Stimulated activated CD4-positive, alpha-beta T cell treated with anti-CD3 and anti-CD28 coated beads, Interleukin-2, amount 100 ng/mL, for 4 hours (primary cell): ENCODE measurements around the gene PPP1R3F.

ENCODE experiments used
- DNase-seq: peaks from one replicate; pipeline ENCODE4 v3.0.0-alpha.2; 2020; ENCODE audit warnings: low read depth

Gene PPP1R3F

DNA sequence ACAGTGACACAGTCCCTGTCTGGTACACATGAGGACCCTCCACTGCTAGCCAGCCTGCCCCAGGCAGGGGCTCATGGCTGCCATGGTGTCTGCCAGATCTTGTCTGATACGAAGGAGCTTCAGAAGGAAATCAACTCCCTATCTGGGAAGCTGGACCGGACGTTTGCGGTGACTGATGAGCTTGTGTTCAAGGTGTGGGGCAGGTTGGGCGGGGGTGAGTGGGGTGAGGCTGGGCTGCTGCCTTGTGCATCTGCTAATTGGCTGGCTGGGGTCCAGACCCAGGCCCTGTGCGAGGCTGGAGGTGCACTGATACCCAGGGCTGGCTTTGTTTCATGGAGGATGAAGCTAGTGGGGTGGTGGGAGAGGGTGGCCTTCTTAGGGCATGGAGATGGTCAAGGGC lies 20.5 kb upstream of the PPP1R3F start:
- no peak for DNase-seq

DNA sequence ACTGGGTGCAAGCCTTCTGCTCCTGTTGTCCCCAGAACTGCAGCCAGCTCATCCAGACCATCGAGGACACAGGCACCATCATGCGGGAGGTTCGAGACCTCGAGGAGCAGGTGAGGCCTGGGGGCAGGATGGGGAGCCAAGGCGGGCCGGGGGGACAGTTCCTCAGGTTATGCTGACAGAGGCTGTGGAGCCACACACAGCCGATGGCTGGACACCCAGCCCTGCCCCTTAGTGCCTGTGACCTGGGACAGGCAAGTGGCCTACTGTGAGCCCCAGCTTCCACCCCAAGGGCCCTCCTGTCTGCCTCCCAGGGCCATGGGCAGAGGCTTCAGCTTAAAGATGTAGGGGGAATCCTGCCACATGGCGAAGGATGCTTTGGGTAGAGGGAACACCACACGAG lies 20.0 kb upstream of the PPP1R3F start:
- DNase-seq: no peak

- no peak for DNase-seq
Observed at GRCh38 chrX:49250066-49250465, 19.5 kb upstream of the PPP1R3F start.

DNA sequence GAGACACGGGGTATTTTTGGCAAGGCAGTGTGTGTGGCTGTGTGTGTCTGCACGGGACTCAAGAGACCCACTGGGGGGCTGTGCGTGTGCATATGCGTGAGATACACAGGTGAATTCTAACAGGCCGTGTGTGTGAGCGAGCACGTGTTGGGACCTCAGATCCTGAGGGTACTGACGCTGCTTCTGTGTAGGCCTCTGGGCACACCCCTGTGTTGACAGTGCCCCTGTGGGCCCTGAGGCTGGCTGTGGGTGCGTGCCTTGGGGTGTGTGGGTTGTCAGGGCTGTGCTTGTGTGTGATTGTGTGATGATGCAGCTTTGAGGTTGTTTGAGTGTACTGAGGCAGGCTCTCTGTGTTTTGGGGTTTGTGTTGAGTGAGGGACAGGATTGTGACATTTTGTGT lies 19.0 kb upstream of the PPP1R3F start:
- DNase-seq: no peak

DNA sequence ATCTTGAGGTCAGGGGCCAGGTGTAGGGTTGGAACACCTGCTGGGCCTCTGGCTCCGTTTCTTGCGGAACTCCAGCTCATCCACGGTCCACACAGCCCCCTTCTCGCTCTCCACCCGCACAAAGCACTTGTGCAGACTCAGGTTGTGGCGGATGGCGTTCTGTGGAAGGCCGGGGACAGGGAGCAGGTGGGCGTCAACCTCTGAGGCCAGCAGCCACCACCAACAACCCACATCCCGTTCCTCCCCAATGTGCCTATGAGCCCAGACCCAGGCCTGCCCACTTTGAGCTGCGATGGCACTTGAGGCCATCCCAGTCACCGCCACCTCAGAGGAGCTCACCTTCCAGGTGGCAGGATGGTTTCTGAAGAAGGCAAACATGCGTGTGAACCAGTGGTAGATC lies 18.3 kb upstream of the PPP1R3F start:
- no peak for DNase-seq

GRCh38 chrX:49254639-49255038 lies 15.0 kb upstream of the PPP1R3F start:
- DNase-seq: no peak

DNA sequence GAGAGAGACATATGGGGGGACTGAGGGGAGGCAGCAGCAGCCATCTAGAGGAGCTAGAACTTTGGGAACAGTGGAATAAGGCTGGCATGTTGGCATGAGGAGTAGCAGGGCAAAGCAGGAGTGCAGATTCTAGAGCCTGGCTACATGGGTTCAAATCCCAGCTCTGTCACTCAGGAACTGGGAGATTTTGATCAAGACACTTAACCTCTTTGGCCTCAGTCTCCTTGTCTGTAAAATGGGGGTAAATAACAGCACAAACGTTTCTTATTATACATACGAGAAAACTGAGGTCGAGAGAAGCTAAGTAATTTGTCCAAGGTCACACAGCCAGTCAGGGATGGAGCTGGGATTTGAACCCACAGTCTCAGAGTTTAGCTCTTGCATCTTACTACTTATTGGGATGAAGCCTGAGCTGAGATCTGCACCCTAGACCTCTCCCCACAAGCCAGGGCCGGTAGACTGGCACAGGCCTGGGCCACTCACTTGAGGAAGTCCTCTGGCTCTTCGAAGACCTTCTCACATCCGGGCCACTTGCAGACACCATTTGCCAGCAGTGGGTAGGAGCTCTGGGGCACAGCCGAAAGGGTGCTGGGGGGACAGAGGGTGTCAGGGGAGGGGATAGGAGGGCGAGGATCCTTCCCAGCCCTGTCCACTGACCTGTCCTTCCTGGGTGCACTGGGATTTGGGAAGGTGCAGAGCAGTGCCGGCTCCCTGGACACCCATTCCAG lies 13.2 kb upstream of the PPP1R3F start:
- no peak for DNase-seq

GRCh38 chrX:49257074-49257790 lies 12.4 kb upstream of the PPP1R3F start:
- no peak for DNase-seq

GRCh38 chrX:49257846-49258748 lies 11.5 kb upstream of the PPP1R3F start:
- DNase-seq: no peak

- DNase-seq: no peak
Observed at GRCh38 chrX:49258749-49259124, 10.9 kb upstream of the PPP1R3F start.

DNA sequence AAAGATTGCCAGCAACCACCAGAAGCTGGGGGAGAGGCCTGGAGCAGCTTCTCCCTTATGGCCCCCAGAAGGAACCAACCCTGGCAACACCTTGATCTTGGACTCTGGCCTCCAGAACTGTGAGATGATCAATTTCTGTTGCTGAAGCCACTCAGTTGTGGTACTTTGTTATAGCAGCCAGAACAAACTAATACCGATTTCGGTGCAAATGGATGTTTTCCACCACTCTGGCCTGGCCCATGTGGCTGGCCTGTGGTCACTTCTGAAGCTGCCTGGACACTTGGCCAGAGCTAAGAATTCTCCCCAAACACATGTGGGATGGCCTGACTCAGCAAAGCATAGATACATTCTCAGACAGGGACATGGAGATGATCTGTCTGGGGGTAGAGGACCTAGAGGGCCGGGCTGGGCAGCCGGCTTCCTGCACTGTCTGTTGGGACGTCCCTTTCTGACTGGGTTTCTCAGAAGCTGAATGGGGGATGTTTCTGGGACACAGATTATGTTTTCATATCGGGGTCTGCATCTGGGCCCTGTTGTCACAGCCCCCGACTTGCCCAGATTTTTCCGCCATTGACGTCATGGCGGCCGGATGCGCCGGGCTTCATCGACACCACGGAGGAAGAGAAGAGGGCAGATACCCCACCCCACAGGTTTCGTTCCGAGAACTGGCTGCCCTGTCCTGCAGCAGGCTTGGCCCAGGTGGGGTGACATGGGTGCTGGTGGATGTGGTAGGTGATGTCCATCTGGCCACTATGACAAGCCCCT lies 9.2 kb upstream of the PPP1R3F start:
- DNase-seq: no peak

GRCh38 chrX:49262603-49263002 lies 7.0 kb upstream of the PPP1R3F start:
- no peak for DNase-seq

DNA sequence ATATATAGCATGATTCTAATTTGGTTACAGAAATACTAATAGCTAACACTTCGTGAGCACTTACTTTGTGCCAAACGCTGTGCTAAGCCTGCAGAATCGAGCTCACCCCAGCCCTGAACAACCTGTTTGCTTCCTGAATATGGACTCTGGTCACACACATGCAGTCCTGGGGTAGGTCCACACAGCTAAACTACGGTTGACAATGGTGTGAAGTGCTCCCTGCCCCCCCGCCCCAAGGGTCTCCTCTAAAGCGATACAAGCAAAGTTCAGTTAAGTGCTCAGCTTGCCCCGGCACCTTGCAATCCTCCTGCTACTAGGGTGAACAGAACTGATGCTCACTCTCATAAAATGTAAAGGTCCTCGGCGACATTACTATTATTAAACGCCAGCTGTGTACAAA lies 6.0 kb upstream of the PPP1R3F start:
- DNase-seq: no peak

DNA sequence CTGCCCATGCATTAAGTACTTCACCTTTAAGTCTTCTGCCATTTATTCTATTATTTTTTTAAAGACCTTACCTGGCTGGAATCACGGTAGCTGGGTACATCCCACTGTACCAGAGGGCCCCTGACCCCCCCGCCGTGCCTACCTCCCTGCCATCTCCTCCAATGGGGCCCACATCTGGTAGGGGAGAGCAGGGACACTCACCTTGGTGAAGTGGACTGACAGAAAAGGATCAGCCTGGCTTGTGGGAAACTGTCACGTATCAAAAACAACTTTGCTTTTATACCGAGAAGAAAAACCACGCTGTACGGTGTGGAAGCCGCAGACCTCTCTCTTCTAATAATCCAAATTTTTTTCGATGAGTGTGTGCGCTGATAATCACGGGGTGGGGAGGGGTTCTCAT lies 5.1 kb upstream of the PPP1R3F start, which contains the start of gene FOXP3:
TSS of gene FOXP3 (minus strand) at position 251 of the 400 bp plus-strand sequence. CDS start 6,205 bp downstream, outside the sequence.
- no peak for DNase-seq

DNA sequence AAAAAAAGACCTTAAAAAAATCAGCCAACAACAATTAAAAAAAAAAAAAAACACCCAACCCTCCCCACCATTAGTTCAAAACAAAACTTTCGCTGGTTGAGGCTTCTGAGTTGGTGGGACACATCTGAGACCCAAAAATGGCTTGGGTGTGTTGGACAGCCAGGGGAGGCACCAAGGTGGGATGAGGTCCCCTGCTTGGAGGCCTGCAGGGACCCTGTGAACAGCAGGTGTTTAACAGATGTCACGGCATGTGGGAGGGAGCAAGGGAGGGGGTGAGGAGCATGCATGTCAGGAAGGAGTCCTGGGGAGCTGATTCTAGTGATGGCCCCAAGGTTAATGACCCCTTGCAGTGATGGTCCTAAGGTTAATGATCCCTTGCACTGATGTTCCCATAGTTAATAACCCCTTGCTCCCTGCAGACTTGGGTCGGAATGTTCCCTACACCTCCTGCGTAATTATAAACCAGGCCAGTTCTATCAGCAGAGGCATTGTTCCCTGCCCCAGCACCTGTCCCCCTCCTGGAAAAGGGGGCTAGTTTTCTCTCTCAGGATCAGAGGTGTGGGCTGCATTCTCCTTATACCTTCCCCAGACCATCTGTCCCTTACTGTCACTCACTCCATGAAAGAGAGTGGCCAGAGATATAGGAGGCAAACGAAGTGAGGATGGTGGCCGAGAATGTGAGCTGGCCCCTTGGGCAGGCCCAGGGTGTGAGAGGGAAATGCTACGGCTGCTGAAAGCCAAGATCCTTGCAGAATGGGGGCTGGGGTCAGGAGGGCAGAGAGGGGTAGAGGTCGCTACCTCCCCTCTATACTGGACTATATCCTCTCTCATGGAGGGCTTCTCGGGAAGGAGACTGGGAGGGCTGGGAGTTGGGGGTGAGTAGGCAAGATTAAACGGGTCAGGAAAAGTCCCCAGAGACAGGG lies 2.8 kb upstream of the PPP1R3F start:
- DNase-seq: no peak

DNA sequence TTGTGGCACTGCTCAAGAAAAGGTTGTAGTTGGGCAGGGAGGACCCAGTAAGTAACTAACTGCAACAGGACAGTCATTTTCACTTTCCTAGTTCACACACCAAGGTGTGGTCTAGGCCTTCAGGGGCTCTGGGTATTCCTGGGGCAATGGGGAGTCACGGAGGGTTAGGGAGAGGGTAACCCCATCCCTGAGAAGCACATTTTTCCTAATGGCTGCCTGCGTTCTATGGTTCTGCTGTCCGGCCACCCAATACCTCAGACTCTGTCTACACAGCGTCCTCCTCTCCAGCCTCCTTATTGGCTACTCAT lies 937 bp upstream of the PPP1R3F start:
- no peak for DNase-seq

- DNase-seq: peak; percentile 96
Observed at GRCh38 chrX:49269010-49269766, 405 bp upstream of the PPP1R3F start.

DNA sequence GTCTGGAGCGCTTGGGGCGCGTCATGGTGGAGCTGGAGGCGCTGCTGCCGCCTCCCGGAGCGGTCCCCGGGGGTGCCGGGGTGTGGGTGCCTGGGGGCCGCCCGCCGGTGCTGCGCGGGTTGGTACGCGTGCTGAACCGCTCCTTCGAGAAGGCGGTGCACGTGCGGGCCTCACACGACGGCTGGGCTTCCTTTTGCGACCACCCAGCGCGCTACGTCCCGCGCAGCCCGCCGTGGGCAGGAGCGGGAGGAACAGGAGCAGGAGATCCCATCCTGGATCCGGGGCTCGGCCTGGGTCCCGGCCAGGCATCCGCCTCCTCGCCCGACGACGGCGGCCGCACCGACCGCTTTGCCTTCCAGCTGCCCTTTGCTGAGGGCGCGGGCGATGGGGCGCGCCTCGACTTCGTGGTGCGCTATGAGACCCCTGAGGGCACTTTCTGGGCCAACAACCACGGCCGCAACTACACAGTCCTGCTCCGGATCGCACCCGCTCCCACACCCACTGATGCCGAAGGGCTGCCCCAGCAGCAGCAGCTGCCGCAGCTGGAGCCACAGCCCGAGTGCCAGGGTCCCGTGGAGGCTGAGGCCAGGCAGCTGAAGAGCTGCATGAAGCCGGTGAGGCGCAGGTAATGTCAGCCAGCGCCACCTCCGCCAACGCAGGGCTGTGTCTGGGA lies 792 bp downstream of the PPP1R3F start:
- DNase-seq: no peak

DNA sequence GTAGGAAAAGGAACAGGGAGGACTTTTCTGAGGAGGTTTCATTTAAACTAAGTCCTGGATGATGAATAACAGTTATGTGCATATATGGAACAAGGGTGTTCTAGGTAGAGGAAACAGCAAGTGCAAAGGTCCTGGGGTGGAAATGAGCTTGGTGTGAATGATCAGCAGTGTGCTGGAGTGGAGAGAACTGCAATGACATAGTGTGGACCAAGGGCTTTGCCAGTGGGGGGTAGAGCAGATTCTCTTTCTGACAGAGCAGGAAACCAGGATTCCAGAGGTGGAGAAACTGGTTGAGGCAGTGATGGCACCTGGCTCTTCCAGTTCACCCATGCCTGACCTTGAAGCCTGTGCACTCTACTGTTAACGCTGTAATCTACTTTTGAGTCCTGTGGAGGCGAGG lies 1.7 kb downstream of the PPP1R3F start:
- no peak for DNase-seq

DNA sequence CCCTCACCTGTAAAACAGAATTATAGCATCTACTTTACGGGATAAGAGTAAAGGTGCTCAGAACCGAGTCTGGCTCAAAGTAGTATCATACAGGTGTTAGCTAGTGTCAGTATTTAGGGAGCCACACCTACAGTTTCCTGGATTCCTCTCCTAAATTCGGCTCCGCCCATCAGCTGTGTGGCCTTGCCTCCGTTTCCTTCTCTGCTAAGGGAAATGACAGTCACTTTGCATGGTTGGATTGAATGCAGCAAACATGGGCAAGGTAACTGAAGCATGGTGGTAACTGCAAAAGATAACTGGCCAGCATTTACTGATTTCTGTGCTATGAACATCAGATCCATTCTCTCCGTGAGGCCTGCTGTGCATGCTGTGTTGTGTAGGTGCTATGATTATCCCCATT lies 2.8 kb downstream of the PPP1R3F start:
- DNase-seq: no peak
